HG02759 (cell line): ENCODE data around the gene BHMT2.

Source experiments
- ATAC-seq: cut with Tn5 transposase; IDR thresholded peaks from one replicate; pipeline ENCODE4 v1.9.1; 2021; ENCODE audit warnings: mild to moderate bottlenecking, moderate library complexity; ENCODE audit not compliant: unreplicated experiment

Gene BHMT2

GRCh38 chr5:79059674-79060073 is 9.9 kb upstream of the BHMT2 start:
- no peak for ATAC-seq

GRCh38 chr5:79062436-79062835 is 7.1 kb upstream of the BHMT2 start:
- ATAC-seq, result no peak

DNA sequence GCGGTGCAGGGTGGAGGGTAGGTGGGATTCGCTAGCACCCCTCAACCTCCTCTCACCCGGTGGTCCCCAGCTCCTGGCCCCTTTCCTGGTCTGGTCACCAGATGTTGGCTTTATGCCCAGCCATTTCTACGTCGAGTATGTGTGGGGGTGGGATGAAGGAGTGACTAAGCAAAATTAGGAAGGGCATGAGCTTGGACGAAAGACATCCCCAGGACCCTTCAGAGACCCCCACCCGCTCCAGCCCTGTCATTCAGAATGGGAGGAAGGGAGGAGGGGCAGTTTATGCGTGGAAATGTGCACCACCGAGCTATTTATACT is 742 bp downstream of the BHMT2 start:
- no peak for ATAC-seq

DNA sequence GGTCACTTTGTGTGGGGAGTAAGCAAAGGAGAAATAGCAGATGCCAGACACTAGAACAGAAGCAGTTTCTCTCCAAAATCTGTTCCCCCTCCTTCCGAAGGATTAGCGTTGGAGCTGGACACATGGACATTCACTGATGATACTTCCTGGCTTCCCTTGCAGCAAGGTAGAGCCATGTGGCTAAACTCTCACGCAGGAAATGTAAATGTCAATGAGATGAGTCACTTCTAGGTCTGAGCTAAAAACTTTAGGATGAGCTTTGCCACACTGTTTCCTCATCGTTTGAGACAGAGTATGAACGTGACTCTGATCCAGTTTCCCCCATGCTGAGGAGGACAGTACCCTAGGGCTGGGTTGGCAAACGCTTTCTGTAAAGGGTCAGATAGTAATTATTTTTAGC is 5.1 kb downstream of the BHMT2 start:
- no peak for ATAC-seq

DNA sequence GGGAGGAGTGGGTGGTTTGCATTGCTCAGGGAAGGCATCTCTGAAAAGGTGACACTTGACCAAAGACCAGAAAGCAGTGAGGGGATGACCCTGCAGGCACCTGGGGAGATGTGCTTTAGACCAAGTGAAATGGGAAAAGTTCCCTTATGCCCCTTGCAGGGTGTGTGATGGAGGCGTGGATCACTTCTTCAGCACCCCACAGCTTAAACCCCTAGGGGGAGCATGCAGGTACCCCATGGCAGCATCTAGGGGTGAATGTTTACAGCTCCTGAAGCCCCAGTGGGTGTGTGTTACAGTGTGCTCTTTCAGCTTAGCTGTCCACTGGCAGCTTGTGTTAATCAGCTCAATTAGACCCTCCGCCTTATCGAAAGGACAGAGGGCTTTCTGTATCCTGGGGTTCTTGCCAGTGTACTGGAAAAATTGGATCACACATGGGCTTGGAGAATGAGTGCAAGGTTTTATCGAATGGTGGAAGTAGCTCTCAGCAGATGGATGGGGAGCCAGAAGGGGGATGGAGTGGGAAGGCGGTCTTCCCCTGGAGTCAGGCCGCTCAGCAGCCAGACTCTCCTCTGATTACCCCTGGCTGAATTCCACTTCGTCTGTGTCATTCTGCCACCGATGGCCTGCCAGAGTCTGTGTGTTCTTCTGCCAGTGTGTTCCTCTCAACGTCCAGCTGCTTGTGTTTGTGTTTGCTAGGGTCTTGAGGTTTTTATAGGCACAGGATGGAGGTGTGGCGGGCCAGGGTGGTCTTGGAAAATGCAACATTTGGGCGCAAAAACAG is 6.3 kb downstream of the BHMT2 start:
- no peak for ATAC-seq

- ATAC-seq, result no peak
Observed at GRCh38 chr5:79076819-79077218, 7.3 kb downstream of the BHMT2 start.

GRCh38 chr5:79077680-79078365 is 8.3 kb downstream of the BHMT2 start:
- no peak for ATAC-seq

- ATAC-seq, result no peak
Observed at GRCh38 chr5:79080804-79081203, 11.2 kb downstream of the BHMT2 start.

DNA sequence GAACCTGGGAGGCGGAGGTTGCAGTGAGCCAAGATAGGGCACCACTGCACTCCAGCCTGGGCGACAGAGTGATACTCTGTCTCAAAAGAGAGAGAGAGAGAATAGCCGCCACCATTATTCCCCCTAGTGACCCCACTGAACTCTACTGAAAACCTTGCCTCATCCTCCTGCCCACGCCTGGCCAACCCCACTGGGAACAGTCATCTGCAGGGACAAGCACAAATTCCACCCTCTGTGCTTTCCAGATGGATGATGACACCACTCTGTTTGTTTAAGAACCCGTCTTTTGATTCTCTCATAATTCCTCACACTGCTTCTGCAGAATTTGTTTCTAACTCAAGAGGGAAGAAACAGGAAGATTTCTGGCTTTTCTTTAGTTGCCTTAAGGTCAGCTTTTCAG is 12.2 kb downstream of the BHMT2 start:
- no peak for ATAC-seq

- ATAC-seq, result no peak
Observed at GRCh38 chr5:79086116-79086515, 16.5 kb downstream of the BHMT2 start.

- ATAC-seq, result no peak
Observed at GRCh38 chr5:79088507-79088906, 18.9 kb downstream of the BHMT2 start.

DNA sequence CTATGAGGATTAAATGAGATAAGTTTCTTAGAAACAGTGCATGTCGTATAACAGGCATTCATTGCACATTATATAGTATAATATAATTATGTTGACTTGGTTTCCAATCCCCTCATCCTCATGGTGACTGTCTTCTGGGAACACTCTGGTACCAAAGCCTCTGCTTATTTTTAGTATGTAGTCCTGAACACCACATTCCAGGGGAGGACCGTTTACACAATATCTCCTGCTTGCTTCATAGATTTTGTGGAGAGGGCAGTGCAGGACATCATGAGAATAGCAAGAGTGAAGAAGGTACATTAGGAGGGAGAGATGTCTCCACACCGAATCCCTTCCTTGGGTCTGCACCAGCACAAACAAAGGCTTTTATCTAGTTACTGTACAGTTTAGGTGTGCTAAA is 21.5 kb downstream of the BHMT2 start:
- ATAC-seq, result no peak

GRCh38 chr5:79093762-79094161 is 24.2 kb downstream of the BHMT2 start:
- no peak for ATAC-seq

GRCh38 chr5:79105868-79106267 is 36.3 kb downstream of the BHMT2 start:
- no peak for ATAC-seq

GRCh38 chr5:79107020-79107796 is 37.6 kb downstream of the BHMT2 start:
- ATAC-seq, result no peak

DNA sequence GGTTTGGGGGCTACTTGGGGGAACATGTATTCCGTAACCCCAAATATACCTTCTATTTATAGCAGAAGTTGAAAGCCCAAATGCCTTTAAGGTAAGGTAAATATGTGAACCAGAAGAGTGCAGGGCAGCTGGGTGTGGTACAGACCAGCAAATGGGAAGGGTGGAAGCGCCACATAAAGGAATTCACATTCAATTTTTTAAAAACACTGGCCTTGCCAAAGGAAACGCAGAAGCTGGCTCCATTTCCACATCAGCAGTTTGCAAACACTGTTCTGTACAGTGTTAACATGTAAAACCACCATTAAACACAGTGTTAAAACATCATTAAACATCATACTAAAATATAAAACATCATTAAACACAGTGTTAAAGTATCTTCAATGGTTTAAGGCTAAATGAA is 38.5 kb downstream of the BHMT2 start:
- ATAC-seq, result no peak

GRCh38 chr5:79108792-79109191 is 39.2 kb downstream of the BHMT2 start:
- ATAC-seq, result no peak

- ATAC-seq, result no peak
Observed at GRCh38 chr5:79109527-79110492, 40.2 kb downstream of the BHMT2 start.

DNA sequence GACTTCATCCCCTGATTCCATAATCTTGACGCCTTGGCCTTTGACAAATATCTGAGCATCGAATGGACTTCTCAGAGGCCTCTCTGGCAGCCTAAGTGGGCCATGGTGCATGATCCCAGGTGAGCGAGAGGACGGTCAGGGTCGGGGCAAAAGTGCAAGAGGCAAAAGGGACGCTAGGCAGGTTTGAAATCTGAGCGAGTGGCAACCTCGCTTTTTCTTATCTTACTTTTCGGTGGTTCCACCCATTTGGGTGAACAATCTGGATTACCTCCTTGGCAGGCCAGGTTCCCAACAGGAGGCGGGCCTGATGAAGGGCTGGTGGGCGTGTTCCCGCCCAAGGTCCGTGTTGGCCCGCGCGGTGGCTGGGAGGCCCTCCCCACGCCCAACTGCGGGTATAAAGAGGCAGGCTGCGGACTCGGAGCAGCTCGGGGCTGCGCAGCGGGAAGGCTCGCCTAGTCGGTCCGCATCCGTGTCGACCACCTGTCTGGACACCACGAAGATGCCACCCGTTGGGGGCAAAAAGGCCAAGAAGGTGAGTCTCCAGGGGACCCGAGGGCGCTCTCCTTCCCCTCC is 41.9 kb downstream of the BHMT2 start, which contains the start of gene BHMT:
TSS of gene BHMT (plus strand) at position 423 of the 573 bp plus-strand sequence. CDS start at position 500, 77 bp downstream.
- ATAC-seq, result no peak

- ATAC-seq, result no peak
Observed at GRCh38 chr5:79111960-79112702, 42.6 kb downstream of the BHMT2 start.
